Thymus (tissue), 11 donors: ENCODE measurements around the gene PDE4B. TPM values are rescaled to one million over a fixed set of nuclear protein-coding genes. Genes with fewer than 3 reads are reported as not detected.

Experiments used
- DNase-seq, 9 donors: peaks; one replicate each; pipeline ENCODE4 v3.0.0-alpha.2; 2013; ENCODE audit warnings: low spot score in 9 of 9, low read depth in 6 of 9, missing footprints in 1 of 9
- H3K27ac ChIP-seq, 2 donors: one replicate each; pipeline ENCODE4 v1.5.1; 2013; ENCODE audit warnings: control low read depth in 1 of 2, low read depth in 1 of 2, low read length in 1 of 2, mild to moderate bottlenecking in 1 of 2, moderate library complexity in 1 of 2
- H3K27me3 ChIP-seq, 2 donors: one replicate each; pipeline ENCODE4 v1.5.1; 2013; ENCODE audit warnings: low read length in 1 of 2; ENCODE audit not compliant: control insufficient read depth in 2 of 2, insufficient read depth in 1 of 2
- H3K36me3 ChIP-seq, 2 donors: one replicate each; pipeline ENCODE4 v1.5.1; 2013; ENCODE audit warnings: low read length in 1 of 2, mild to moderate bottlenecking in 1 of 2, moderate library complexity in 1 of 2; ENCODE audit not compliant: control insufficient read depth in 2 of 2, insufficient read depth in 2 of 2
- H3K4me1 ChIP-seq, 2 donors: one replicate each; pipeline ENCODE4 v1.5.1; 2013; ENCODE audit warnings: low read length in 2 of 2; ENCODE audit not compliant: control insufficient read depth in 2 of 2, insufficient read depth in 2 of 2
- H3K4me3 ChIP-seq, 2 donors: one replicate each; pipeline ENCODE4 v1.5.1; 2013; ENCODE audit warnings: low read length in 2 of 2, control low read depth in 1 of 2, mild to moderate bottlenecking in 1 of 2
- H3K9me3 ChIP-seq, 2 donors: one replicate each; pipeline ENCODE4 v1.5.1; 2013; ENCODE audit warnings: low read length in 1 of 2, mild to moderate bottlenecking in 1 of 2; ENCODE audit not compliant: control insufficient read depth in 2 of 2, insufficient read depth in 1 of 2
- WGBS: extraction: QIAGEN DNeasy Blood & Tissue Kit; methylation state at CpG from one replicate; pipeline ENCODE4 v1.1.7; 2013; 5-methylcytosine and 5-hydroxymethylcytosine counted together
- polyA plus RNA-seq: library from polyadenylated mRNA; stranded (reverse); fragments of 200-250 nt; gene quantifications from one replicate; pipeline ENCODE4 v1.2.3, GENCODE V29; 2013
- total RNA-seq: library from RNA; stranded (reverse); fragments of 120-200 nt; gene quantifications from one replicate; pipeline ENCODE4 v1.2.4, GENCODE V29; 2013
- donor health status: healthy.

Gene PDE4B
- total and polyA plus RNA-seq, 2 donors: 9.9 to 10.9 TPM

- H3K27me3 ChIP-seq: no peaks in the 10 kb centered on the region
- H3K9me3 ChIP-seq: no peaks in the 10 kb centered on the region
- no peaks in the 10 kb centered on the region for H3K36me3 ChIP-seq
- no peak overlapping the region for H3K27ac ChIP-seq
- H3K4me3 ChIP-seq: no peak overlapping the region
- H3K4me1 ChIP-seq: no peaks in the 10 kb centered on the region
- WGBS: 98% methylated on average over 3 of the region's 3 CpGs
- DNase-seq: no peak
These were observed 374.1 kb downstream of the PDE4B start for GRCh38 chr1:66166753-66167152.

GRCh38 chr1:66167267-66167666 is 374.6 kb downstream of the PDE4B start:
- Histone ChIP-seq H3K9me3 (no peaks in the 10 kb centered on the region), H3K27me3 (no peaks in the 10 kb centered on the region), H3K4me3 (no peak overlapping the region), H3K36me3 (no peaks in the 10 kb centered on the region), H3K4me1 (no peaks in the 10 kb centered on the region), H3K27ac (no peak overlapping the region)
- no peak for DNase-seq

- whole genome bisulfite sequencing: 96% methylated on average over 5 of the region's 5 CpGs
- no peaks in the 10 kb centered on the region for H3K4me1 ChIP-seq
- no peaks in the 10 kb centered on the region for H3K36me3 ChIP-seq
- H3K4me3 ChIP-seq: no peak overlapping the region
- no peak for DNase-seq
- no peaks in the 10 kb centered on the region for H3K27me3 ChIP-seq
- no peaks in the 10 kb centered on the region for H3K9me3 ChIP-seq
- no peak overlapping the region for H3K27ac ChIP-seq
These were observed 375.8 kb downstream of the PDE4B start for GRCh38 chr1:66168467-66168887.

- Histone ChIP-seq H3K4me3 (no peak overlapping the region), H3K4me1 (no peaks in the 10 kb centered on the region), H3K27ac (no peak overlapping the region), H3K36me3 (no peaks in the 10 kb centered on the region), H3K9me3 (no peaks in the 10 kb centered on the region), H3K27me3 (no peaks in the 10 kb centered on the region)
- 31% methylated on average over 6 of the region's 6 CpGs for WGBS
- DNase-seq: peak in 6 of 9 donors; percentile 15 to 76 (median 29)
These were observed 376.4 kb downstream of the PDE4B start for GRCh38 chr1:66168948-66169671.

- Histone ChIP-seq H3K27me3 (no peaks in the 10 kb centered on the region), H3K9me3 (no peaks in the 10 kb centered on the region), H3K27ac (no peak overlapping the region), H3K36me3 (no peaks in the 10 kb centered on the region), H3K4me1 (no peaks in the 10 kb centered on the region), H3K4me3 (no peak overlapping the region)
- no peak for DNase-seq
- WGBS: 98% methylated on average over 1 of the region's 1 CpG
These were observed 379.6 kb downstream of the PDE4B start for GRCh38 chr1:66172272-66172671.

- Histone ChIP-seq H3K4me1 (no peaks in the 10 kb centered on the region), H3K9me3 (no peaks in the 10 kb centered on the region), H3K27me3 (no peaks in the 10 kb centered on the region), H3K36me3 (no peaks in the 10 kb centered on the region), H3K4me3 (no peak overlapping the region), H3K27ac (no peak overlapping the region)
- DNase-seq: no peak
- 99% methylated on average over 1 of the region's 1 CpG for WGBS
These were observed 382.4 kb downstream of the PDE4B start for GRCh38 chr1:66175098-66175497.

GRCh38 chr1:66175581-66175980 is 382.9 kb downstream of the PDE4B start:
- no peaks in the 10 kb centered on the region for H3K4me1 ChIP-seq
- DNase-seq: no peak
- H3K27ac ChIP-seq: no peak overlapping the region
- H3K9me3 ChIP-seq: no peaks in the 10 kb centered on the region
- H3K36me3 ChIP-seq: no peaks in the 10 kb centered on the region
- no peak overlapping the region for H3K4me3 ChIP-seq
- no peaks in the 10 kb centered on the region for H3K27me3 ChIP-seq
- 92% methylated on average over 2 of the region's 2 CpGs for WGBS

- 46% methylated on average over 5 of the region's 5 CpGs for WGBS
- Histone ChIP-seq H3K4me1 (no peaks in the 10 kb centered on the region), H3K4me3 (no peak overlapping the region), H3K9me3 (no peaks in the 10 kb centered on the region), H3K36me3 (no peaks in the 10 kb centered on the region), H3K27me3 (no peaks in the 10 kb centered on the region), H3K27ac (no peak overlapping the region)
- no peak for DNase-seq
These were observed 383.5 kb downstream of the PDE4B start for GRCh38 chr1:66176012-66176715.

GRCh38 chr1:66176832-66177231 is 384.1 kb downstream of the PDE4B start:
- H3K36me3 ChIP-seq: no peaks in the 10 kb centered on the region
- H3K27ac ChIP-seq: no peak overlapping the region
- no peak overlapping the region for H3K4me3 ChIP-seq
- no peaks in the 10 kb centered on the region for H3K4me1 ChIP-seq
- no peaks in the 10 kb centered on the region for H3K9me3 ChIP-seq
- H3K27me3 ChIP-seq: no peaks in the 10 kb centered on the region
- DNase-seq: no peak
- WGBS: 80% methylated on average over 1 of the region's 1 CpG
